ENCODE measurements around the gene SYT6.
"Not testable (repeated sequence)": the region's sequence is repeated elsewhere in the genome, so short reads cannot be mapped to it uniquely, and the experiment has no call there.

SYT6 gene

GRCh38 chr1:114075105-114075504, 78.6 kb downstream of the SYT6 start:
- DNase-seq (ENCODE audit: low read depth) = no peak

GRCh38 chr1:114072246-114072645, 81.4 kb downstream of the SYT6 start:
- DNase-seq (ENCODE audit: low read depth) = no peak

- not testable (repeated sequence) for DNase-seq (ENCODE audit: low read depth)
These were observed 83.9 kb downstream of the SYT6 start for GRCh38 chr1:114069762-114070161.

- not testable (repeated sequence) for DNase-seq (ENCODE audit: low read depth)
These were observed 85.0 kb downstream of the SYT6 start for GRCh38 chr1:114068684-114069083.

- DNase-seq (ENCODE audit: low read depth) = not testable (repeated sequence)
These were observed 88.0 kb downstream of the SYT6 start for GRCh38 chr1:114065671-114066070.

- no peak for DNase-seq (ENCODE audit: low read depth)
These were observed 90.1 kb downstream of the SYT6 start for GRCh38 chr1:114063544-114063943.

GRCh38 chr1:114062477-114063099, 91.1 kb downstream of the SYT6 start:
- no peak for DNase-seq (ENCODE audit: low read depth)

- no peak for DNase-seq (ENCODE audit: low read depth)
These were observed 92.4 kb downstream of the SYT6 start for GRCh38 chr1:114061121-114061830.

- not testable (repeated sequence) for DNase-seq (ENCODE audit: low read depth)
These were observed 95.4 kb downstream of the SYT6 start for GRCh38 chr1:114058236-114058635.

- DNase-seq (ENCODE audit: low read depth) = no peak
These were observed 99.5 kb downstream of the SYT6 start for GRCh38 chr1:114054148-114054547.

GRCh38 chr1:114048232-114048631, 105.4 kb downstream of the SYT6 start:
- no peak for DNase-seq (ENCODE audit: low read depth)

- no peak for DNase-seq (ENCODE audit: low read depth)
These were observed 110.1 kb downstream of the SYT6 start for GRCh38 chr1:114043548-114043947.

GRCh38 chr1:114043054-114043453, 110.6 kb downstream of the SYT6 start:
- DNase-seq (ENCODE audit: low read depth) = no peak

GRCh38 chr1:114040273-114041015, 113.2 kb downstream of the SYT6 start:
- no peak for DNase-seq (ENCODE audit: low read depth)
